K562 (cell line): Measurements from ENCODE around the gene CHRND. TPM values are rescaled to one million over a fixed set of nuclear protein-coding genes. Genes with fewer than 3 reads are reported as not detected.

ENCODE experiments used
- BCL6 ChIP-seq: fragments of 250-450 bp; sonication (Bioruptor Pico); IDR thresholded peaks from 2 replicates; pipeline ENCODE4 v1.4.0; 2020
- GABPB2 ChIP-seq: fragments of 250-450 bp; sonication (Bioruptor Pico); conservative IDR thresholded peaks from 2 replicates; pipeline ENCODE4 v1.5.1; 2021; ENCODE audit warnings: mild to moderate bottlenecking
- SNRNP70 ChIP-seq: fragments of 200-400 bp; formaldehyde crosslinking; optimal IDR thresholded peaks from 2 replicates; pipeline ENCODE3; 2017; ENCODE audit warnings: low read depth, low read length
- ZNF280B ChIP-seq: fragments of 250-450 bp; sonication (Bioruptor Pico); IDR thresholded peaks from 2 replicates; pipeline ENCODE4 v1.5.1; 2021; ENCODE audit warnings: mild to moderate bottlenecking
- ZNF512 ChIP-seq: IDR thresholded peaks from 2 replicates; pipeline ENCODE4 v1.6.1; 2016; ENCODE audit warnings: missing genetic modification characterization, missing compliant biosample characterization
- polyA plus RNA-seq, 8 experiments: library from polyadenylated mRNA; depleted of rRNA in 4 of 8; stranded (reverse) in 5 of 8; unstranded in 3 of 8; fragments of >200 nt; fragmentation: Nextera tagmentation in 2 of 8; fragmentation: Illumina TruSeq in 1 of 8; extraction: Ambion mirVana in 2 of 8; extraction: Trizol in 1 of 8; gene quantifications; 2 replicates each; pipeline versions ENCODE4 v1.2.1 to v1.2.3, GENCODE V29; 2011 to 2014; ENCODE audit warnings: inconsistent platforms in 1 of 8, missing spikeins in 1 of 8
- total RNA-seq, 7 experiments: library from RNA; depleted of rRNA in 6 of 7; stranded (reverse); fragments of >200 nt in 6 of 7; fragmentation: Illumina TruSeq in 2 of 7; extraction: Trizol in 2 of 7; gene quantifications; 2 replicates each; pipeline versions ENCODE4 v1.2.1 to v1.2.3, GENCODE V29; 2011 to 2021; ENCODE audit warnings: low replicate concordance in 1 of 7
- TF ChIP-seq, protein P1 (sequence below), 2 experiments: fragments of 450-650 bp; IDR thresholded peaks; 2 replicates each; pipeline ENCODE4 v1.6.1; 2016; ENCODE audit warnings: mild to moderate bottlenecking in 2 of 2, borderline replicate concordance in 1 of 2, low read depth in 1 of 2, moderate library complexity in 1 of 2

CHRND gene
- total and polyA plus RNA-seq, 9 of the 15 experiments (the other 6 are each of a cell fraction or from before 2014, with no cell fraction given), result not detected

GRCh38 chr2:232485348-232485756 lies 40.6 kb upstream of the CHRND start (continued):
- no peak for TF ChIP-seq ZNF280B
- TF ChIP-seq, protein P1, sequence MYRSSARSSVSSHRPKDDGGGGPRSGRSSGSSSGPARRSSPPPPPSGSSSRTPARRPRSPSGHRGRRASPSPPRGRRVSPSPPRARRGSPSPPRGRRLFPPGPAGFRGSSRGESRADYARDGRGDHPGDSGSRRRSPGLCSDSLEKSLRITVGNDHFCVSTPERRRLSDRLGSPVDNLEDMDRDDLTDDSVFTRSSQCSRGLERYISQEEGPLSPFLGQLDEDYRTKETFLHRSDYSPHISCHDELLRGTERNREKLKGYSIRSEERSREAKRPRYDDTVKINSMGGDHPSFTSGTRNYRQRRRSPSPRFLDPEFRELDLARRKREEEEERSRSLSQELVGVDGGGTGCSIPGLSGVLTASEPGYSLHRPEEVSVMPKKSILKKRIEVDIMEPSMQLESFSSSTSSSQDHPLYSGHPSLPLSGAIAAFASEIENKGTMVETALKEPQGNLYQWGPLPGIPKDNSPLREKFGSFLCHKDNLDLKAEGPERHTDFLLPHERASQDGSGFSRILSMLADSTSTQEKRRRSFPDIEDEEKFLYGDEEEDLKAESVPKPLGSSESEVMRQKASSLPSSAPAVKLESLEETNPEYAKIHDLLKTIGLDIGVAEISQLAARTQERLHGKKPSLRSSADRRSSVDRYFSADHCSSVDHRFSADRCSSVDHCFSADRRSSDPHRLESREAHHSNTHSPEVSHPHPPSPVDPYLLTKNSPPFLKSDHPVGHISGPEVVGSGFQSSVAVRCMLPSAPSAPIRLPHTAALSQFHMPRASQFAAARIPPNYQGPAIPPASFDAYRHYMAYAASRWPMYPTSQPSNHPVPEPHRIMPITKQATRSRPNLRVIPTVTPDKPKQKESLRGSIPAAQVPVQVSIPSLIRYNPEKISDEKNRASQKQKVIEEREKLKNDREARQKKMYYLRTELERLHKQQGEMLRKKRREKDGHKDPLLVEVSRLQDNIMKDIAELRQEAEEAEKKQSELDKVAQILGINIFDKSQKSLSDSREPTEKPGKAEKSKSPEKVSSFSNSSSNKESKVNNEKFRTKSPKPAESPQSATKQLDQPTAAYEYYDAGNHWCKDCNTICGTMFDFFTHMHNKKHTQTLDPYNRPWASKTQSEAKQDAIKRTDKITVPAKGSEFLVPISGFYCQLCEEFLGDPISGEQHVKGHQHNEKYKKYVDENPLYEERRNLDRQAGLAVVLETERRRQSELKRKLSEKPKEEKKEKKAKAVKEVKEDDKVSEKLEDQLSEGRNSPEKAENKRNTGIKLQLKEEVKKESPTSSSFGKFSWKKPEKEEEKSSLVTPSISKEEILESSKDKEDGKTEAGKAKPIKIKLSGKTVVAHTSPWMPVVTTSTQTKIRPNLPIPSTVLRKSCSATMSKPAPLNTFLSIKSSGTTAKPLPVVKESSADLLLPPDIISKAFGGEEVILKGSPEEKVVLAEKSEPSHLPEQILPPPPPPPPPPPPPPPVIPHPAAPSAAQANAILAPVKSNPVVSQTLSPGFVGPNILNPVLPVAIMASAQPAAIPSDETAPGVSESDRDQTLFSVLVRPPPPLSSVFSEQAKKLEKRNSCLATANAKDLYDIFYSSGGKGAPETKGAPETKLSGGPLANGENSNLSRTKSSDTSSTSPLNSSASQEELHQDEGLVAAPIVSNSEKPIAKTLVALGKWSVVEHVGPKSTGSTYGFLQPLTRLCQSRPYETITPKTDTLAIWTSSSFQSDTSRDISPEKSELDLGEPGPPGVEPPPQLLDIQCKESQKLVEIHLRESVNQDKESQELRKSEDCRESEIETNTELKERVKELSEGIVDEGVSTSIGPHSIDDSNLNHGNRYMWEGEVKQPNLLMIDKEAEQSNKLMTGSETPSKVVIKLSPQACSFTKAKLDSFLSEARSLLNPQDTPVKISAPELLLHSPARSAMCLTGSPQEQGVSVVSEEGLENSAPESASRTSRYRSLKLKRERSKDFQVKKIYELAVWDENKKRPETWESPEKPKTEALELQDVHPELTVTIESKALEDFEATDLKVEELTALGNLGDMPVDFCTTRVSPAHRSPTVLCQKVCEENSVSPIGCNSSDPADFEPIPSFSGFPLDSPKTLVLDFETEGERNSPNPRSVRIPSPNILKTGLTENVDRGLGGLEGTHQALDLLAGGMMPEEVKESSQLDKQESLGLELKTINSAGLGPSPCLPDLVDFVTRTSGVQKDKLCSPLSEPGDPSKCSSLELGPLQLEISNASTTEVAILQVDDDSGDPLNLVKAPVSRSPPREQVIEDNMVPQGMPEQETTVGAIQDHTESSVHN (IDR thresholded peaks at IDR 0.05; ENCODE audit: borderline replicate concordance in 1 of 2, low read depth in 1 of 2), result no peak
- TF ChIP-seq SNRNP70, result no peak
- TF ChIP-seq ZNF512 (tag), result no peak
- TF ChIP-seq BCL6 (CRISPR knock-in tag), result no peak
- TF ChIP-seq GABPB2, result no peak
